Adrenal gland (tissue), 12 donors: Measurements from ENCODE around the gene CBARP. TPM values are rescaled to one million over a fixed set of nuclear protein-coding genes. Genes with fewer than 3 reads are reported as not detected.

Experiments used
- DNase-seq, 7 donors: peaks; one replicate each; pipeline ENCODE4 v3.0.0-alpha.2; 2019 to 2020
- H3K27ac ChIP-seq, 5 donors: fragments of 200-600 bp; sonication (generic) in 4 of 5; 1 replicate in 3 of 5; 2 replicates in 2 of 5; pipeline versions ENCODE4 v1.5.1 to v1.8.0; 2016 to 2020; ENCODE audit warnings: mild to moderate bottlenecking in 1 of 5
- H3K27me3 ChIP-seq: fragments of 200-600 bp; 2 replicates; pipeline ENCODE4 v1.8.0; 2021
- H3K36me3 ChIP-seq, 2 donors: fragments of 200-600 bp; replicated peaks in 1 of 2; 1 replicate in 1 of 2; 2 replicates in 1 of 2; pipeline versions ENCODE4 v1.5.1 to v1.8.0; 2018 to 2022
- H3K4me1 ChIP-seq, 2 donors: fragments of 200-600 bp; replicated peaks in 1 of 2; 1 replicate in 1 of 2; 2 replicates in 1 of 2; pipeline versions ENCODE4 v1.5.1 to v1.8.0; 2018 to 2021
- H3K4me3 ChIP-seq, 4 donors: fragments of 200-600 bp; sonication (generic) in 3 of 4; one replicate each; pipeline ENCODE4 v1.5.1; 2016 to 2018
- H3K9me3 ChIP-seq, 3 donors: fragments of 200-600 bp; sonication (generic) in 1 of 3; replicated peaks in 1 of 3; 1 replicate in 2 of 3; 2 replicates in 1 of 3; pipeline versions ENCODE4 v1.5.1 to v1.8.0; 2016 to 2021
- CTCF ChIP-seq, 6 experiments: fragments of 450-650 bp in 4 of 6; fragments of 200-600 bp in 2 of 6; sonication (generic) in 1 of 6; IDR thresholded peaks; 1 replicate in 5 of 6; 2 replicates in 1 of 6; pipeline versions ENCODE4 v1.5.1 to v1.8.0; 2016 to 2021; ENCODE audit warnings: antibody characterized with exemption in 6 of 6, mild to moderate bottlenecking in 2 of 6, moderate library complexity in 1 of 6
- POLR2A ChIP-seq, 2 donors: fragments of 450-650 bp; IDR thresholded peaks; one replicate each; pipeline ENCODE4 v1.6.1; 2017; ENCODE audit warnings: antibody characterized with exemption in 2 of 2, mild to moderate bottlenecking in 2 of 2, moderate library complexity in 1 of 2
- WGBS, 4 donors: extraction: QIAGEN DNeasy Blood & Tissue Kit in 2 of 4; methylation state at CpG; one replicate each; pipeline versions ENCODE4 v1.1.5 to v1.1.7; 2013 to 2017; 5-methylcytosine and 5-hydroxymethylcytosine counted together
- intact Hi-C, 2 donors: fragments of 100-400 bp; cut with DNase I; formaldehyde crosslinking; loops; one replicate each; pipeline versions ENCODE4 v1.14.1 to v1.15.0; 2022 to 2023
- polyA plus RNA-seq, 3 donors: library from polyadenylated mRNA; stranded (reverse); fragments of 200-250 nt in 2 of 3; fragments of 350-450 nt in 1 of 3; fragmentation: Illumina TruSeq in 1 of 3; extraction: RNeasy Lipid Tissue Mini Kit (QIAGEN cat#74804) in 1 of 3; gene quantifications; one replicate each; pipeline ENCODE4 v1.2.3, GENCODE V29; 2013 to 2014
- total RNA-seq, 9 donors: library from RNA; depleted of rRNA in 4 of 9; stranded (reverse); fragments of >200 nt in 4 of 9; fragments of 120-200 nt in 1 of 9; fragmentation: NEBNext Ultra II Directional in 1 of 9; extraction: Animal tissue kit (Norgen Biotek cat#: 25700) in 1 of 9; gene quantifications; one replicate each; pipeline versions ENCODE4 v1.1.0 to v1.2.4, GENCODE V29; 2013 to 2023
- donor health status: healthy with polysubstance abuse.
- donor health status: Bipolar disorder and iron deficiency.
- donor health status: DM: yes; HTN: yes; CAD: no.
- donor health status: DM: no; HTN: no; CAD: no.
- donor health status: DM: no; HTN: no; CAD: no.
- donor health status: DM: yes; HTN: yes; CAD: no.

The CBARP gene
- total and polyA plus RNA-seq, 12 donors: 0.09 to 9.3 (median 1.8) TPM; not detected in 2

GRCh38 chr19:1261538-1261797, 23.7 kb upstream of the CBARP start:
- Histone ChIP-seq H3K36me3 (peaks cover 0 to 19% of the 10 kb centered on the region in 2 donors), H3K4me1 (peaks cover 60 to 65% of the 10 kb centered on the region in 2 donors), H3K27ac (peak overlapping the region; percentile 77 to 93 (median 88)), H3K27me3 (no peaks in the 10 kb centered on the region), H3K4me3 (peak overlapping the region in 2 of 4 donors; percentile 54 to 58), H3K9me3 (no peaks in the 10 kb centered on the region)
- peak in 1 of 7 donors; percentile 48 for DNase-seq
- TF ChIP-seq POLR2A (IDR thresholded peaks at IDR 0.05) (no peak), CTCF (IDR thresholded peaks at IDR 0.05) (peak in 5 of 6 experiments; percentile 14 to 48 (median 24))
- 21 to 30% (median 25%) methylated on average over 14 of the region's 14 CpGs for WGBS, 4 donors
- intact Hi-C loops: no loop called here

- TF ChIP-seq CTCF (IDR thresholded peaks at IDR 0.05) (no peak), POLR2A (IDR thresholded peaks at IDR 0.05) (peak; percentile 30 to 47)
- Histone ChIP-seq H3K27ac (peak overlapping the region; percentile 80 to 93 (median 88)), H3K27me3 (no peaks in the 10 kb centered on the region), H3K9me3 (no peaks in the 10 kb centered on the region), H3K4me1 (peaks cover 55 to 61% of the 10 kb centered on the region in 2 donors), H3K4me3 (peak overlapping the region in 3 of 4 donors; percentile 40 to 58 (median 54)), H3K36me3 (peaks cover 0 to 24% of the 10 kb centered on the region in 2 donors)
- peak; percentile 96 to 99 (median 97) for DNase-seq
- intact Hi-C loops: no loop called here
- WGBS, 4 donors: 0 to 3% (median 1%) methylated on average over 9 to 82 of the region's 83 CpGs
Measured at GRCh38 chr19:1260749-1261537, 23.1 kb upstream of the CBARP start.

- Histone ChIP-seq H3K4me3 (peak overlapping the region in 1 of 4 donors; percentile 58), H3K9me3 (no peaks in the 10 kb centered on the region), H3K4me1 (peaks cover 46 to 61% of the 10 kb centered on the region in 2 donors), H3K27me3 (no peaks in the 10 kb centered on the region), H3K27ac (peak overlapping the region; percentile 84 to 93 (median 90)), H3K36me3 (peaks cover 0 to 33% of the 10 kb centered on the region in 2 donors)
- DNase-seq: peak in 1 of 7 donors; percentile 71
- intact Hi-C loops: no loop called here
- WGBS, 4 donors: 12 to 22% (median 18%) methylated on average over 4 to 33 of the region's 33 CpGs
- TF ChIP-seq POLR2A (IDR thresholded peaks at IDR 0.05) (no peak), CTCF (IDR thresholded peaks at IDR 0.05) (no peak)
Measured at GRCh38 chr19:1259876-1260748, 22.3 kb upstream of the CBARP start.
